HUES6 (cell line): Measurements from ENCODE around the gene MIA2.
"Not testable (repeated sequence)": the region's sequence is repeated elsewhere in the genome, so short reads cannot be mapped to it uniquely, and the experiment has no call there.

ENCODE experiments used
- H3K27ac ChIP-seq: 2 replicates; pipeline ENCODE4 v1.7.0; 2013; ENCODE audit warnings: low read depth, mild to moderate bottlenecking, low read length, inconsistent platforms
- H3K27me3 ChIP-seq: 2 replicates; pipeline ENCODE4 v1.6.1; 2013; ENCODE audit warnings: low read length; ENCODE audit not compliant: control insufficient read depth, insufficient read depth
- H3K36me3 ChIP-seq: 2 replicates; pipeline ENCODE4 v1.6.1; 2013; ENCODE audit warnings: low read length; ENCODE audit not compliant: control insufficient read depth, insufficient read depth
- H3K4me1 ChIP-seq: 2 replicates; pipeline ENCODE4 v1.6.1; 2013; ENCODE audit warnings: low read length; ENCODE audit not compliant: control insufficient read depth, insufficient read depth
- H3K4me3 ChIP-seq: 2 replicates; pipeline ENCODE4 v1.5.1; 2013; ENCODE audit warnings: low read depth, low read length
- H3K9ac ChIP-seq: one replicate; pipeline ENCODE4 v1.6.1; 2013; ENCODE audit warnings: mild to moderate bottlenecking, low read length
- H3K9me3 ChIP-seq: 2 replicates; pipeline ENCODE4 v1.6.1; 2013; ENCODE audit warnings: low read depth, low read length; ENCODE audit not compliant: control insufficient read depth, insufficient read depth

Gene MIA2

DNA sequence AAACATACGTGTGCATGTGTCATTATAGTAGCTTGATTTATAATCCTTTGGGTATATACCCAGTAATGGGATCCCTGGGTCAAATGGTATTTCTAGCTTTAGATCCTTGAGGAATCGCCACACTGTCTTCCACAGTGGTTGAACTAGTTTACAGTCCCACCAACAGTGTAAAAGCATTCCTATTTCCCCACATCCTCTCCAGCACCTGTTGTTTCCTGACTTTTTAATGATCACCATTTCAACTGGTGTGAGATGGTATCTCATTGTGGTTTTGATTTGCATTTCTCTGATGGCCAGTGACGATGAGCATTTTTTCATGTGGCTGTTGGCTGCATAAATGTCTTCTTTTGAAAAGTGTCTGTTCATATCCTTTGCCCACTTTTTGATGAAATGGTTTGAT lies 26.4 kb downstream of the MIA2 start:
- not testable (repeated sequence) for H3K9me3 ChIP-seq, H3K27me3 ChIP-seq, H3K27ac ChIP-seq, H3K9ac ChIP-seq, H3K4me3 ChIP-seq, H3K4me1 ChIP-seq, H3K36me3 ChIP-seq

DNA sequence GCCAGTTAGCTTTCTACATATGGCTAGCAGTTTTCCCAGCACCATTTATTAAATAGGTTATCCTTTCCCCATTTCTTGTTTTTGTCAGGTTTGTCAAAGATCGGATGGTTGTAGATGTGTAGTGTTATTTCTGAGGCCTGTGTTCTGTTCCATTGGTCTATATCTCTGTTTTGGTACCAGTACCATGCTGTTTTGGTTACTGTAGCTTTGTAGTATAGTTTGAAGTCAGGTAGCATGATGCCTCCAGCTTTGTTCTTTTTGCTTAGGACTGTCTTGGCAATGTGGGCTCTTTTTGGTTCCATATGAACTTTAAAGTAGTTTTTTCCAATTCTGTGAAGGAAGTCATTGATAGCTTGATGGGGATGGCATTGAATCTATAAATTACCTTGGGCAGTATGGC lies 28.5 kb downstream of the MIA2 start:
- H3K36me3 ChIP-seq, H3K9me3 ChIP-seq, H3K9ac ChIP-seq, H3K4me1 ChIP-seq, H3K27me3 ChIP-seq, H3K27ac ChIP-seq, H3K4me3 ChIP-seq: not testable (repeated sequence)

DNA sequence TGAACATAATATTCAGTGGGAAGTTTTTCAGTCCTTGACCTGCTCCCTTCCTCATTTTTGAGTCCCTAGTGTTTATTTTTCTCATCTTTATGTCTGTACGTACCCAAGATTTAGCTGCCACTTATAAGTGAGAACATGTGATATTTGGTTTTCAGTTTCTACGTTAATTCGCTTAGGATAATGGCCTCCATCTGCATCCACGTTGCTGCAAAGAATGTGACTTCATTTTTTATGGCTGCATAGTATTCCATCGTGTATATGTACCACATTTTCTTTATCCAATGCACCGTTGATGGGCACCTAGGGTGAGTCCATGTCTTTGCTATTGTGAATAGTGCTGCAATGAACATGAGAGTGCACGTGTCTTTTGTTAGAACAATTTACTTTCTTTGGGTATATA lies 30.3 kb downstream of the MIA2 start:
- Histone ChIP-seq H3K27ac (no peak overlapping the region), H3K27me3 (no peaks in the 10 kb centered on the region), H3K9ac (no peak overlapping the region), H3K4me1 (peaks cover 13% of the 10 kb centered on the region), H3K9me3 (no peaks in the 10 kb centered on the region), H3K36me3 (no peaks in the 10 kb centered on the region), H3K4me3 (no peak overlapping the region)

DNA sequence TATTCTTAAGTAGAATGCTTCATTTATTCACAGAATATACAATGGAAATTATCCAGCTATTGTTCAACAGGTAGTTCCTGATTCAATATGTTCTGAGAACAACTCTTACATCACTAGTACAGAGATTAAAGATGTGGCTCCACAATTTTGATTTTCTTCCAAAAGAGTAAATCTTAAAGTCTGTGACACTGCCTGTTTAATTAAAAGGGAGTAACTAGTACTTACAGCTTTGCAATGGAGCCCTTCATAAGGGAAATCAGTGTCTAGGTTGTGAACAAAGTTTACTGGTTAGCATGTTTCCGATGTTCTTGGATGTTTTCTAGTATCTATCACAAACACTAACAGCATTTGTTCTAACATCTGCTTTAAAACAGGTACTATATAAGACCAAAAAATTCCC lies 30.8 kb downstream of the MIA2 start:
- Histone ChIP-seq H3K4me3 (no peak overlapping the region), H3K9ac (no peak overlapping the region), H3K27me3 (no peaks in the 10 kb centered on the region), H3K4me1 (peaks cover 13% of the 10 kb centered on the region), H3K27ac (no peak overlapping the region), H3K9me3 (no peaks in the 10 kb centered on the region), H3K36me3 (no peaks in the 10 kb centered on the region)

DNA sequence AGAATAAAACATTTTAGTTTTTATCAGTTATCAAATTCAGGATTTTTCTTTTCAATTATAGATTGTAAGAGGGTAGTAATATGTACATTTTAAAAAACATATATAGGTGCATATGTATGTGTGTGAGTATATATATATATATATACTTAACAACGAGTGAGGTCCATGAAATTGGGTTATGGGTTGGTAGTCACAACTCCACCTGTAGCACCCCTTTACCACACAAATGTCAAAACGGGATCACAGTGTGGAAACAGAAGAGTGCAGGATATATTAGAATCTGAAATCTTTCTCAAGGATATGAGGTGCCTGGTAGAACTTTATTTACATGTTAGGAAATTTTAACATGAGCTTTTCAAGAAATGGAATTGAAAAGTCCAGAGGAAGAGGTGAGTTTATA lies 31.3 kb downstream of the MIA2 start:
- peaks cover 13% of the 10 kb centered on the region for H3K4me1 ChIP-seq
- H3K4me3 ChIP-seq = no peak overlapping the region
- H3K9ac ChIP-seq = no peak overlapping the region
- H3K27ac ChIP-seq = no peak overlapping the region
- no peaks in the 10 kb centered on the region for H3K36me3 ChIP-seq
- H3K9me3 ChIP-seq = no peaks in the 10 kb centered on the region
- H3K27me3 ChIP-seq = no peaks in the 10 kb centered on the region

DNA sequence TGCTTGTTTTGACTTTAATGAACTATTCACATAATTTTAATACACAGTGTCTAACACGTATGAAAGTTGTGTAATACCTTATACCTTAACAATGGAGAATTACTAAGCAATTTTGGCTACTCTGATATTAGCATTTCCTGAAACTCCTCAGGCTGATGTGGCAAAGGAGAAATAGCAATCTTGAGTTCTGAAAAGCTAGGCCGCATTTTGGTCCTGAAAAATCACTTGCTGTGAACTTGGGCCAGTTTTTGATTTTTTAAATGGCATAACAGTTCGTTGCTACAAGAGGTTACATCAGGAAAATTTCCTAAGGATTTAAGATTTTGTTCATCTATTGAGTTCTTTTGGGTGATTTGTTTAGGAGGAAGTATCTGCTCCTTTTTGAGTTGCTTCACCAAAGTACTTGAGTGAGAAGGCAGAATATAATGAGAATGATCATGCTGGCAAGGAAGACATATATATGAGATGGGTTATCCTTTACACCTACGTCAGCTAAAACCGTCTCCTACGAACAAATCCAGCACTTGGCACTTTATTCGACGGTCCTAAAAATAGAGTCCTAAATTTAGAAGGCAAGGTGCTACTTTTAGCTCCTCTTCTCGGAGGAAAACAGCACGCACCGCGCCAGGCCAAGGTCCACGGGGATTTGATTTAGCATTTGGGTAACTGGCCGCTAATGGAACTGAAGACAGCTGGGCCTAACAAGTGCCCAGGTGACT lies 32.2 kb downstream of the MIA2 start:
- no peaks in the 10 kb centered on the region for H3K36me3 ChIP-seq
- no peaks in the 10 kb centered on the region for H3K27me3 ChIP-seq
- no peaks in the 10 kb centered on the region for H3K9me3 ChIP-seq
- H3K27ac ChIP-seq = peak overlapping the region; percentile 97; the same call in 1 of the 2 replicates
- H3K4me1 ChIP-seq = peaks cover 13% of the 10 kb centered on the region
- peak overlapping the region; percentile 99 for H3K9ac ChIP-seq
- H3K4me3 ChIP-seq = peak overlapping the region; percentile 87

DNA sequence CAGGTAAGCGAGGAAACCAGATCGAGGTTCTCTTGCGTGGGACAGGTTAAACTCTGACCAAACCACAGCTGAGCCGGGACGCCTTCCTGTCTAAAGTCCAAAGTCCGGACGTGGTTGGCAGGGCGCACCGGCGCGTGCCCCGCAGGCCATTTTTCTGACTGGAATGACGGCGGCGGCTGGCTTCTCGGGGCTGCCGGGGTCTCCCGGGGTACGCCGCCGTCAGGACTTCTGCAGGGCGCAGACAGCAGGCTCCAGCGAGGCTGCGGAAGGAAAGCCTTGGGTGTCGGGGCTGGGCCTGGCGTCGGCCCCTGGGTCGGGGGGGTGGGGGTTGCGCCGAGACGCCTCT lies 32.8 kb downstream of the MIA2 start:
- H3K9me3 ChIP-seq = no peaks in the 10 kb centered on the region
- peak overlapping the region; percentile 87 for H3K4me3 ChIP-seq
- H3K27me3 ChIP-seq = no peaks in the 10 kb centered on the region
- peak overlapping the region; percentile 99 for H3K9ac ChIP-seq
- H3K27ac ChIP-seq = peak overlapping the region; percentile 97; the same call in 1 of the 2 replicates
- H3K36me3 ChIP-seq = no peaks in the 10 kb centered on the region
- H3K4me1 ChIP-seq = peaks cover 13% of the 10 kb centered on the region

DNA sequence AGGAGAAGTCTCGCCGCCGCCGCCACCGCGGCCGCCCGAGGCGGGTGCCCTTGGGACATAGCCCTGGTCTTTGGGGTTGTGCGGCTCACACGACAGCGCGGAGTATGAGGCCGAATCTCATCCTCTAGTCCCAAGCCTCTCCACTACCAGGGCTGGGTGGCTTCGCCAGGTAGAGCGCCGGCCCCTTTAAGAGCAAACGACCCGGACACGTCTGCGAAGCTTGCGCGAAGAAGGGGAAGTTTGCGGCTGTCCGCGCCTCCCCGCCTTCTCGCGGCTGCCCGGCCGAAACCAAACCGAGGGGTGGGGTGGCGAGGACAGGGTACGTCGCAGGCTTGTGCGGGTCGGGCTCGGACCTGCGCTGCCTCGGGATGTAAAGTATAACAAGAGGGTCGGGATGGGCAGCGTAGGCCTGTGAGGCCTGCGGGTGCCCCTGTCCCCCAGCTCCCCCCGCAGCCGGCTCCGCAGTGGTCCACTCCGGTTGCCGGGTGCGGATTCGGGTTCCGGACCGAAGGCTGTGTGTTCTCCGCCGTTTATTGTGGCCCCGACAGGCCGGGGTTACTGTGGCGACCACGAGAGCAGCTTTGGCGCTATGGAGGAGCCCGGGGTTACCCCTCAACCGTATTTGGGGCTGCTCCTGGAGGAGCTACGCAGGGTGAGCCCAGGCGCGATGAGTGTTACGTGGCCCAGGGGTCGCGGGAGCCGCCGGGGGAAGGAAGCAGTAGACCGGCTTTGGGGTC lies 33.3 kb downstream of the MIA2 start:
- Histone ChIP-seq H3K27ac (peak overlapping the region; percentile 97), H3K27me3 (no peaks in the 10 kb centered on the region), H3K9ac (peak overlapping the region; percentile 99), H3K4me1 (peaks cover 13% of the 10 kb centered on the region), H3K4me3 (peak overlapping the region; percentile 87), H3K36me3 (no peaks in the 10 kb centered on the region), H3K9me3 (peaks cover 4% of the 10 kb centered on the region; the same call in 1 of the 2 replicates)

DNA sequence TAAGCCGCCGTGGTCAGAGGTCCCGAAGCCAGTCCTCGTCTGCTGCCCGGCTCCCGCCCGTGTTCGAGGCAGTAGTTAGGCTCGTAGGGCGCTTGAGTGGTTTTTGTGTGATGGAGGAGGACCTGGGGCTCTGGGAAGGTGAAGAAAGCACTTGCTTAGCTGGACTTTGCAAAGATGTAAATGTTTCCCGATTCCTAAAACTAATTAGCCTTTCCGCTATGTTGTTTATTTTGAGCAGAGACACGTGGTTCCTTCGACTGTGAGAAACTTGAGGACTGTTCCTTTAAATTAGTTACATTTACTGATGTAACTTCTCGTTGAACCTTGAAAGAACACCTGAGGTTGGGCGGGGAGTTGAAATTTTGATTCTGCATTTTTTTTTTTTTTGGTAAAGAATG lies 33.9 kb downstream of the MIA2 start:
- no peaks in the 10 kb centered on the region for H3K27me3 ChIP-seq
- peak overlapping the region; percentile 97; the same call in 1 of the 2 replicates for H3K27ac ChIP-seq
- H3K4me3 ChIP-seq = peak overlapping the region; percentile 87
- peak overlapping the region; percentile 99 for H3K9ac ChIP-seq
- peaks cover 9% of the 10 kb centered on the region for H3K9me3 ChIP-seq
- H3K4me1 ChIP-seq = peaks cover 13% of the 10 kb centered on the region
- H3K36me3 ChIP-seq = no peaks in the 10 kb centered on the region

DNA sequence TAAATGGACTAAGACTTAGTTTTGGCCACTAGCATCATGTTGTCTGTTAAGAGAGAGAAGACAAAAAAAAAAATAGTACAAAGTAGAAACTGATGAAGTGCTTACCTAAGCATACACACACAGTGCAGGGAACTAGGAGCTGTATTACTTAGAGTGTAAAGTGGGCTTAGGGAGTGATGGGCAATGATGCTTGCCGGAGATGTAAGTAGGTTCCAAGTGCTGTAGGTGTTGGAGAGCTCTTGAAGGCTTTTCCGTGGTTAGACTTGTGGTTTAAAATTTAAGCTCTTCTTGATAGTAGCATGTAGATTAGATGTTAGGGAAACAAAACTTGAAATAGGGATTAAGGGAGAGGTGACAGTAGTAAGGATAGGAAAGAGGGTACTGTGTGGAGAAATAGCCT lies 34.7 kb downstream of the MIA2 start:
- Histone ChIP-seq H3K36me3 (no peaks in the 10 kb centered on the region), H3K4me1 (peaks cover 13% of the 10 kb centered on the region), H3K4me3 (peak overlapping the region; percentile 87), H3K9me3 (peaks cover 9% of the 10 kb centered on the region), H3K27me3 (no peaks in the 10 kb centered on the region), H3K27ac (no peak overlapping the region), H3K9ac (no peak overlapping the region)

DNA sequence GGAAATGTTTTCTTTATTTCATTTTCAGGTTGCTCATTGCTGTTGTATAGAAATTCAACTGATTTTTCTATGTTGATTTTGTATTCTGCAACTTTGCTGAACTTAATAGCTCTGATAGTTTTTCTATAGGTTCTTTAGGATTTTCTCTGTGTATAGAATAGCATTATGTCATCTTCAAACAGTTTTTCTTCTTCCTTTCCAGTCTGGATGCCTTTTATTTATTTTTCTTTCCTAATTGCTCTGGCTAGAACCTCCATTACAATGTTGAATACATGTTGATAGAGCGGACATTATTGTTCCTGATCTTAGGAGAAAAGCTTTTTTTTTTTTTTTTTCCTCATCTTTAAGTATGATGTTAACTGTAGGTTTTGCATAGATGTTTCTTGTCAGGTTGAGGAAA lies 39.2 kb downstream of the MIA2 start:
- Histone ChIP-seq H3K4me1 (peaks cover 6% of the 10 kb centered on the region; the same call in 1 of the 2 replicates), H3K4me3 (no peak overlapping the region), H3K9me3 (peaks cover 9% of the 10 kb centered on the region), H3K27me3 (no peaks in the 10 kb centered on the region), H3K9ac (no peak overlapping the region), H3K36me3 (no peaks in the 10 kb centered on the region), H3K27ac (no peak overlapping the region)
